ENCODE measurements around the gene GPC6. TPM values are rescaled to one million over a fixed set of nuclear protein-coding genes. Genes with fewer than 3 reads are reported as not detected.

Gene GPC6
- total and polyA plus RNA-seq, 9 of the 15 experiments (the other 6 are each of a cell fraction or from before 2014, with no cell fraction given) = under 0.01 to 0.20 (median 0.01) TPM; not detected in 4

GRCh38 chr13:93745884-93746283 is 519.3 kb downstream of the GPC6 start:
- no peaks in the 10 kb centered on the region for H3K9me3 ChIP-seq (replicated peaks; ENCODE audit: control insufficient read depth, insufficient read depth, low read depth, low read length)
- no peaks in the 10 kb centered on the region for H3K36me3 ChIP-seq (ENCODE audit: control insufficient read depth, insufficient read depth, low read length)
- H2AFZ ChIP-seq (ENCODE audit: low read depth, low read length) = no peak overlapping the region
- ChIA-PET POLR2A (no interaction called here), CTCF (ENCODE audit: low intra/inter-chr PET ratio) (no interaction called here)
- H3K9ac ChIP-seq (ENCODE audit: insufficient read depth in 1 of 2, low read depth in 2 of 2, low read length in 2 of 2) = no peak overlapping the region
- in situ Hi-C loops (cut with MboI) = no loop called here
- H3K27me3 ChIP-seq (ENCODE audit: control insufficient read depth in 2 of 2, insufficient read depth in 2 of 2, low read length in 2 of 2) = no peaks in the 10 kb centered on the region
- no peaks in the 10 kb centered on the region for H3K9me1 ChIP-seq (ENCODE audit: control insufficient read depth, insufficient read depth, low read length)
- BruUV-seq (replicated peaks) = no TSS peak
- DNase-seq (ENCODE audit: extremely low read depth in 1 of 4, low spot score in 3 of 4) (no peak), ATAC-seq (no peak), FAIRE-seq (no peak)
- H3K4me2 ChIP-seq (ENCODE audit: insufficient read depth, low read length) = no peak overlapping the region
- TF ChIP-seq ZNF778 (CRISPR knock-in tag; IDR thresholded peaks at IDR 0.05) (no peak), ZNF41 (CRISPR knock-in tag; conservative IDR thresholded peaks at IDR 0.05) (no peak), ESRRA (IDR thresholded peaks at IDR 0.05; ENCODE audit: borderline replicate concordance, low read depth) (no peak), HMG20B (CRISPR knock-in tag; IDR thresholded peaks at IDR 0.05) (no peak), ARHGAP35 (IDR thresholded peaks at IDR 0.05; ENCODE audit: partially characterized antibody) (no peak), TEAD4 (IDR thresholded peaks at IDR 0.05; ENCODE audit: low read length) (no peak), TEAD4 (CRISPR knock-in tag; IDR thresholded peaks at IDR 0.05; ENCODE audit: borderline replicate concordance) (no peak)
- TF ChIP-seq, protein P1, sequence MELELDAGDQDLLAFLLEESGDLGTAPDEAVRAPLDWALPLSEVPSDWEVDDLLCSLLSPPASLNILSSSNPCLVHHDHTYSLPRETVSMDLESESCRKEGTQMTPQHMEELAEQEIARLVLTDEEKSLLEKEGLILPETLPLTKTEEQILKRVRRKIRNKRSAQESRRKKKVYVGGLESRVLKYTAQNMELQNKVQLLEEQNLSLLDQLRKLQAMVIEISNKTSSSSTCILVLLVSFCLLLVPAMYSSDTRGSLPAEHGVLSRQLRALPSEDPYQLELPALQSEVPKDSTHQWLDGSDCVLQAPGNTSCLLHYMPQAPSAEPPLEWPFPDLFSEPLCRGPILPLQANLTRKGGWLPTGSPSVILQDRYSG (tag; conservative IDR thresholded peaks at IDR 0.05; ENCODE audit: low read depth) = no peak
- no peak overlapping the region for H3K27ac ChIP-seq (ENCODE audit: extremely low read depth, low read depth, low read length)
- H4K20me1 ChIP-seq (replicated peaks; ENCODE audit: control insufficient read depth, insufficient read depth, low read length) = no peaks in the 10 kb centered on the region
- no peak overlapping the region for H3K4me3 ChIP-seq
- no peaks in the 10 kb centered on the region for H3K79me2 ChIP-seq (ENCODE audit: control insufficient read depth, insufficient read depth, low read length)
- no peaks in the 10 kb centered on the region for H3K4me1 ChIP-seq (replicated peaks in 1 of 2; ENCODE audit: control insufficient read depth in 2 of 2, insufficient read depth in 2 of 2, low read length in 2 of 2)
- 9% methylated on average over 1 of the region's 2 CpGs for WGBS (ENCODE audit: insufficient coverage, low coverage, missing lambda C conversion rate)
- intact Hi-C loops (cut with micrococcal nuclease) = no loop called here
